HG02981 (cell line): ENCODE measurements around the gene MAP2K3.
"Not testable (repeated sequence)": the region's sequence is repeated elsewhere in the genome, so short reads cannot be mapped to it uniquely, and the experiment has no call there.

Experiments used
- ATAC-seq: cut with Tn5 transposase; IDR thresholded peaks from one replicate; pipeline ENCODE4 v1.9.1; 2021; ENCODE audit warnings: mild to moderate bottlenecking, moderate library complexity; ENCODE audit not compliant: unreplicated experiment

Gene MAP2K3

DNA sequence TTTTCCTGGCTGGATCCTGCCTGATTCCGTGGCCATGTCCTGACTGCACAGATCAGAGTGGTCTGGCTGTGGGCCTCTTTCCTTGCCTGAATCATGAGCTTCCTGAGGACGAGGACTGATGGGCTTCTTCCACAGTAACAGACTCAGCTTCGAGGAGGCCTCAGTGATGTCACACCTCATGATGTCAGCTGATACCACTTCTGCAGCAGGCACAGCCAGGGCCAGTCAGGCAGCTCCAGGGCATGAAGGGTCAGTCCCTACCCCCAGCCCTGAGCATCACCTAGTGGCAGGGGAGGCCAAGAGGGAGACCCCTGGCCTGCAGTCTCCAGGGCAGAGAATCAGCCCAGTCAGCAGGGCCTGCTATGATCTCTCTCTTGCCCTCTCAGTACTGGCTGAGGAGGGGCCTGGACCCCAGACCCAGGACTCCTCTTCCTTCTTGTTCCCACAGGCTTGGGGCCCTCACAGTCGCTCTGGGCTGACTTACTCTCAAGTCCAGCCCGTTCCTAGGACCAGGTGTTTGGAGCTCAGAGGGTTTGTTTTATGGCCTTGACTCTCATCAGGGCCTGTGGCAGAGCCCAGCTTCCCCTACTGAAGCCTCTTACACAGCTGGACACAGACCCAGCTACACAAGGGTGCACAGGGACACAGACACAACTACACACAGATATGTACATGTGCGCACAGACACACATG lies 65.0 kb downstream of the MAP2K3 start:
- ATAC-seq = not testable (repeated sequence)

DNA sequence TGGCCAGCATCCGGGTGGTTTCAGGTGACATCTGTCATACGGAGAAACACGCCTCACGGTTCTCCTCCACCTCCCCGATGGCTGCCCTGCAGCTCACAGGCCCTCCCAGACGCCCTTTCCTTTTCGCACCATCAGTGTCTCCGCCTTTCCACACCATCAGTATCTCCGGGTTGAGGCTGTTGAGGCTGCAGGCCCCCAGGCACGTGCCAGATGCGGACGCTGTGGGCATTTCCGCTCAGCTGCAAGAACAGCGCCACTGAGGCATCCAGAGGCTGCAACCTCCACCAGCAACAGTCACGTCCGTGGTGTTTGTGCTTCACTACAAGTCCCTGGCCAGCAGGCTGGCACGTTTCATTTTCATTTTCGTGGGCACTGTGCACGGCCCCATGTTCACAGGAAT lies 66.0 kb downstream of the MAP2K3 start:
- not testable (repeated sequence) for ATAC-seq

DNA sequence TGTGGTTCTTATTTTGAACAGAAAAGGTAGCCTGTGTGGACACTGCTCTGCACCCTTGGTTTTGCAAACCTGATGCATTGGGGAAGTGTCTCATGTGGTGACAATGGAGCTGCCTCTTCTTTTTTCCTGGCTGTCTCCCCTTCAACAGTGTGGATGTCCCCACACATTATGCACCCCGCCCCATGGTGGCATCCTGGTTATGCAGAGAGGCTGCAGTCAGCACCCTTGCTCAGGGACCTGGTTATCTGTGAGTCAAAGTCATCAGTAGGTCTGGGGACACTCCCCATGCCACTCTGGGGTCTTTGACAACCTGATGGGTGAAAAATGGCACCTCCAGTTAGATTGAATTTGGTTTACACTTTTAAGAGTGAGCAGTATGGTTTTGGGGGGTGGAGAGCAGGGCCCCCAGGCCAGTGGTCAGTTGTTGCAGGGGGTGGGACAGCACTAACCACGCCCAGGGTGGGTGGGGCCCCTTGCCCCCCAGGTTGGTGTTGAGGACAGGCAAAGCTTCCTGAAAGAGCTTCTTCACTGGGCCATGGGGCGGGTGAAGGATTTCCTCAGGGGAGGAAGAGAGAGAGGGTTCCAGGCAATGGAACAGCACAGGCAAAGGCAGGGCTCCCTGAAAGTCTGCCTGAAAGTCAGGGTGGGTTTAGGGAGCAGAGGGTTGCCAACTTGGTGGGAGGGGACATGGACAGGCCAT lies 67.0 kb downstream of the MAP2K3 start:
- ATAC-seq = no peak

DNA sequence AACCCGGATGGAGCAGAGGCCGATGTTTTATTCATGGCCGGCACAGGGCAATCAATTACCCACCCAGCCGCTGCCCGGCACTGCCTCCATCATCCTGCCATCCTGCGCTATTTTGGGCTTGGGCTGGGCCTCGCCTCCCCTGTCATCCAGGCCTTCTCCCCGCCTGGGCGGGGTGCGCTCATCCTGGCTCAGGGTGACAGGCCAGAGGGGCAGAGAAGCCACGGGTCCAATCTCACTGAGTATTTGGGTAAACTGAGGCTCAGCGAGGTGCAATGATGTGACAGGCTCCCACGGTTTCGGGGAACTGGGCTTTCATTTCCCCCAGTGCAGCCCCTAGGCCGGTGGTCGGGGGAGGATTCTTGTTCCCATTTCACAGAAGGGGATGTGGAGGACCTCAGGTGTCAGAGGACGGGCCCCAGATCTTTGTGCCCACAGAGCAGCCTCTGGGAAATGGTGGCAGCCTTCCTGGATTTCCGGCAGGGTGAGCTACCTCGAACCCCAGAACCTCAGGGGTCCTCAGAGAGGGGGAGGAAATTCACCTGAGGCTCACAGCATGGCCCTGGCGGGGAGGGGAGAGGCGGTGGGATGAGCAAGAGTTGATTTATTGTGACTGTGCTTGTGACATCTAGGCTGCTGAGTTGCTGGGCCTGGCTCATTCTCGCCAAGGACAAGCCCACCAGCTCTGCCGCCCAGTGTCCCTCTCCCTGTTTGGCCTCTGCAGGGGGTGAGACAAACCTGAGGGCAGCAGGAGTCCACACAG lies 67.9 kb downstream of the MAP2K3 start:
- no peak for ATAC-seq

DNA sequence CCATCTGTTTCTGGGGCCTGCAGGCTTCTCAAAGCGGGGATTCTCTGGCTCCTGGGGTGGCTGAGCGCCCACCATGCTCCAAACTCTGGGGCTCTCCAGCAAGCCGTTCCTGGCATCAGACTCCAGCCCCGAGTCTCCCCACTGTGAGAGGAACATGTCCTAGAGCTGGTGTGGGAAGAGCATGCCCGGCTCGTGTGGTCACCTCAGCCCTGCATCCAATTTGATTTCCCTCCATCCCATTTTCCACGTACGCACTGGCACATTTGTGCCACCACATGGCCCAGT lies 68.4 kb downstream of the MAP2K3 start:
- no peak for ATAC-seq

DNA sequence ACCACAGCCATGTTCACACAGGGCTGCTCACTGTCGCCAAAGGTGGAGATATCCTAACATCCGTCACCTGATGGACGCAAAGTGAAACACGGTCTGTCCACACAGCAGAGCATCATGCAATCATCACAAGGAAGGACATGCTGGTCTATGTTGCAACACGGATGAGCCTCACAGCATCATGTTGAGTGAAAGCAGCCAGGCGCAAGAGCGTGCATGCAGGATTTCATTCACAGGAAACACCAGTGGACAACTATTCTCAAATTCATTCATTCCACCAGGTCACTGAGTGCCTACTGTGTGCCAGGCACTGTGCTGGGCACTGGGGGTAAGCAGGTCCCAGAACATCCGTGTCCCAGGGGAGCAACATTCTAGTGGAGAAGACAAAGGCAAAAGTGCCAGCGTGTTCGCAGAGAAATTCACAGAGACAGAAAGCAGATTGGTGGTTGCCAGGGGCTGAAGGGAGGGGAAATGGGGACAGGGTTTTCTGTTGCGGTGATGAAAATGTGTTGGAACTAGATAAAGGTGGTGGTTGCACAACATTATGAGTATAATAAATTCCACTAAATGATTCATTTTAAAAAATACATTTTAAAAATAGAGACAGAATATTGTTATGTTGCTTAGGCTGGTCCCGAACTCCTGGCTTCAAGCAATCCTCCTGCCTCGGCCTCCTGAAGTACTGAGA lies 69.0 kb downstream of the MAP2K3 start:
- no peak for ATAC-seq

DNA sequence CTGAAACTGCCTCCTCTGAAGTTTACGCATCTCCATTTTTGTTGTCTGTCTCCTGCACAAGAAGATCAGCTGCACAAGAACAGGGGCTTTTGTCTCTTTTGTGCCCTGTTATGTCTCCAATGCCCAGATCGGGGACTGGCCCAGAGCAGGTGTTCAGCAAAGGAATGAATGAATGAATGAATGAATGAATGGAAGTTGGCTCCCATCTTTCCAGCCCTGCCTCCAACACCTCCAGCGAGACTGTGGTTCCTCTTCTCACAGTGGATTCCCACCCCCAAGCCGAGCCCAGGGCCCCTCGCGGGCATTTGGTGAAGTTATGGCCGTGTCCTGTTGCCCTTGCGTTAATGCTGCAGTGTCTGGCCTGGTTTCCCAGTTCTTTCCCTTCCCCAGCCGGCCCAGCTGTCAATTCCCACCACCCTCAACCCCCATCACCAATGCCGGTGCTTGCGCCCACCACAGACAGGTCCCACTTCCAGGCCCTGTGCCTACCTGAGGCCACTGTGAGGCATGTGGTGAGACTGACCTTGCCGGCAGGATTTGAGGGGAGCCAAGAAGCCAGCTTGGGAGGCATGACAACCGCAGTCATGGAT lies 70.4 kb downstream of the MAP2K3 start:
- no peak for ATAC-seq

DNA sequence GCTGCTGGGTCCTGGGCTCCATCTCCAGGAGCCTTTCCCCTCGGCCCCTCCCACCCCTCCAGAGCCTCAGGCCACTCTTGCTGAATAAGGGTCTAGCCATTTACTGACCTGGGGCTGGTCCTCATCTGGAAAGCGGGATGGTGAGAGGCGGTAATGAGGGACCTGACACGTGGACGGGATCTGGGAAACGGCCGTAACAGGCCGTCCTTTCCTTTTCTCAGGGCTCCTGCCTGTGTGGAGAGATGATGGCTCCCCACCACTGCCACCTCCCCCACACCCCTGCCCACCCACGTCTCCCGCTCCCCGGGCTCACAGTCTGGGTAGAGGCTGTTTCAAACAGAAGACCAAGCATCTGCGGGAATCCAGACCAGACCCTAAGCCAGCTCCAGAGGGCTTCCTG lies 71.1 kb downstream of the MAP2K3 start:
- no peak for ATAC-seq

DNA sequence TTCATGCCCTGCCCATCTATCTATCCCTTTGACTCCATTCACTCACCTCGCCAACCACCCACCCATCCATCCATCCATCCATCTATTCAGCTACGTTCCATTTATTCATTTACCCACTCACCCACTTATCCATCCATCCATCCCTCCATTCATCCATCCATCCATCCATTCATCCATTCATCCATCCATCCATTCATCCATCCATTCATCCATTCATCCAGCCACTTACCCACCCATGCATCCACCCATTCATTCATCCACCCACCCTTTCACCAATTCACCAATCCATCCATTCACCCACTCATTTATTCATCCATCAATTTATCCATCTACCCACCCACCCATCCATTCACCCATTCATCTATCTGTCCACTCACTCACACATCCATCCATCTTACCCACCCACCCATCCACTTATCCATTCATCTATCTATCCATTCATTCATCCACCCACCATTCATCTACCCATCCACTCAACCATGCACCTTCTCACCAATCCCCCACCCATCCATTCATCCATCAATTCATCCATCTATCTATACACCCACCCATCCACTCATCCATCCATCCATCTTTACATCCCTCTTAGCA lies 72.1 kb downstream of the MAP2K3 start:
- no peak for ATAC-seq

DNA sequence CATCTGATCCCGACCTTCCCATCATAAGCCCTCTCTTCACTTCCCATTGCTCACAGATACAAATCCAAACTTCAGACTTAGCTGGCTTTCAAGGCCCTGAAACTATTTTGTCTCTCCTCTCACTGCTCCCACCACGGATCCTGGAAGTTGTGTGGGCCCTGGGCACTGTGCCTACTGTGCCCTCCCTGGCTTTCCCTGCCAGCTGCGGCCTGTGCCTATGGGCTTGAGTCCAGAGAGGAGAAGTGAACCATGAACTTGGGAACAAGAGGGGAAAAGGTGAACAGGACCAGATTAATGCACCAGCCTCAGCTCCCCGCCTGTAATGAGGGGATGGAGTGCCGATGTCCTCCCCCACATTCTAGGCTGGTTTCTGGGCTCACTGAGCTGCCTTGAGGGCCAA lies 72.8 kb downstream of the MAP2K3 start:
- ATAC-seq = no peak

DNA sequence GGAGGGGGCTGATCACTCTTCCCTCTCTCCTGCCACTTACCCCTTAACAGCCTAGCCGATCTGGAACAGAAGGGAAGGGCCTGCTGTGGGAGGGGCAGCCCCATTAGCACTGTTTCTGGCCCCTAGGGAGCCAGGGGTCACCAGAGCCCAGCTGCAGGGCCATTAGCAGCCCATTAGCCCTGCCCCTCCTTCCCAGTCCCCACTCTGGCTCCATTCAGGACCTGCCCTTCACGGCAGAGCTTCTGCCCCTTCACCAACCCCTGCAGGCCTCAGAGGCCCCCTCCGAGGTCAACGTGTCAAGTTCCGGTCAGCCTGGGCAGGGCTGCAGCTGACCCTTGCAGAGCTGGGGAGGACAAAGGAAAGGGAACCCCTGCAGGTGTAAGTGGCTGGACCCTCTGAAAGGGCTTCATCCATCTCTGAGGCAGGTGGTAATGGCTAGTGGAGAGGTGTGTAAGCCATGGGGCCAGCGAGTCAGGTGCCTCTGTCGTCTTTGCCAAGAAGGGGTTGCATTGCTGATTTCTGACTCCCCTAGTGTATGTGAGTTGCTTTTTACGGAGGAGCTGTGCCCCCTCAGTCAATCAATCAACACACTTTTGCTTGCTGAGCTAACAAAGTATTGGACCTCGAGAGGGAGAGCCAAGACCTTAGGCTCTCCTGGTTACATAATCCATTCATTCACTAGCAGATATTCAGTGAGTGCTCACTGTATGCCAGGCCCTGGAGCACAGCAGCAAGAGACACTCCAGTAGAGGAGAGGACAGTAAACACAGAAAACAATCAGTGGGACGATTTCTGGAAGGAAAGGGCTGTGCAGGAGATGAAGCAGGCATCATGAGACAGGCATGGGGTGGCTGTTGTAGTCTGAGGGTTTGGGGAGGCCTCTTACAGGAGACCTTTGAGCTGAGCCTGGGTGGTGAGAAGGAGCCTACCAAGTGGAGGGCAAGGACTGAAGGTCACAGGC lies 73.5 kb downstream of the MAP2K3 start:
- ATAC-seq = no peak

DNA sequence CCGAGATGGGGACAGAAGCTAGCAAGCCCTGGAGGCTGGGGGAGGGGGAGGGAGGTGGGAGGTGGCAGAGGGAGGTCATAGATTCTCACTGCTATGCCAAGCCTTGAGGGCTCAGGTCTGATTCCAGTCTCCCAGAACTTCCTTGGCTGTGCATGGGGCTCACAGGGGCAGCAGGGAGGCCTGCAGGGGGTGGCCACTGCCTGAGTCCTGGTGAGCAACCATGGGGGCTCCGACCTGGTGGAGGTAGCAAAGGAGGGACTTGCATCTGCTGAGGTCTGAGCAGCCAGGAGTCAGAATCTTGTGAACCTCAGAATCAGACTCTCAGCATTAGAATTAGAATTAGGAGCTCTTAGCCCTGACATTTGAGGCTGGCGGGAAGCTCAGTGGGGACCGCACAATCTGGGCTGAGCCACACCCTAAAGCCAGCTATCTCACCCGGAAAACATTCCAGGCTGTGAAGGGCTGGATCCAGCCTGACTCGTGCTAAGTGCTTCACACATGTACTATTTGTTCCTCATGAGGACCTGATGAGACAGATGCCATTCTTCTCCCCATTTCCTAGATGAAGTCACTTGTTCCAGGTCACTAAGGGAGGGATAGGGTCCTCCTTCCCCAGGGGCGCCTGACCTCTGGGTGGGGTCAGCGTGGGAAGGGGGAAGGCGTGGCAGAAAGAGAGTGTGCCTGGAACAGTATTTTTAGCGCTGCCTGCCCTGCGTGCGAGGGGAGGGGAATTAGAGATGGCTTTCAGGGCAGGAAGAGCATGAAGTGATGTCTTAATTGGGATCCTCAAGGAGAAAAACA lies 74.4 kb downstream of the MAP2K3 start:
- no peak for ATAC-seq

DNA sequence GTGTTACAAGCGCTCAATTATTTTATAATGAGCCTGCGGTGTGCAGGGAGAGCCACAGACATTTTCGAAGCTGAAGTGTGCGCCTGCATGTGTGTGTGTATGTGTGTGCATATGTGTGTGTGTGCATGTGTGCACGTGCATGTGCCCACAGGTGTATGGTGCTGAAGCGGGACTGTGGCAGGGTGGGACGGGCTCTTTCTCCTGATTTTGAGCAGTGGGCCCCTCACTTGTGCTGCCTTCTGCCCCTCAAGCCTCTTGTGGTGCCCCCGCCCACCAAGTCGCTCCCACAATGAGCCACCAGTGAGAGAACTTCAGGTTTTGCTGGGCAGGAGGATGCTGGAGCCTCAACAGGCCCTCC lies 75.0 kb downstream of the MAP2K3 start:
- ATAC-seq = no peak

DNA sequence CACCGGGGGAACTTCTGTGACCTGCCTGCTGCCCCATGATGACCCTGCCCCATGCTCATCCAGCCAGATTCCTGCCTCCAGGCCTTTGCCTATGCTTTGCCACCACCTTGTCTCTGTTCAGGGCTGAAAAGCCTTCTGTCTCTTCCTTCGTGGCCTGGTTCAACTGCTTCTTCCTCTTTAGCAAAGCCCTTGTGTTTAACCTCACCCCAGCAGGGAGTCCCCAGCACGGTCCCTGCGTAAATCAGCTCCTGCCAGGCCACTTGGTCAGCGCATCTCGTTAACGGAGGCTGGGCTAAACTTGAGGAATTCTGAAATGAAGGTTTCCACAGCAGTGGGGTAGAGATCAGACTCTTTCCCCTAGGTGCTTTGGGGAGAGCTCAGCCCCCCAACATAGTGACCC lies 75.5 kb downstream of the MAP2K3 start:
- ATAC-seq = no peak

DNA sequence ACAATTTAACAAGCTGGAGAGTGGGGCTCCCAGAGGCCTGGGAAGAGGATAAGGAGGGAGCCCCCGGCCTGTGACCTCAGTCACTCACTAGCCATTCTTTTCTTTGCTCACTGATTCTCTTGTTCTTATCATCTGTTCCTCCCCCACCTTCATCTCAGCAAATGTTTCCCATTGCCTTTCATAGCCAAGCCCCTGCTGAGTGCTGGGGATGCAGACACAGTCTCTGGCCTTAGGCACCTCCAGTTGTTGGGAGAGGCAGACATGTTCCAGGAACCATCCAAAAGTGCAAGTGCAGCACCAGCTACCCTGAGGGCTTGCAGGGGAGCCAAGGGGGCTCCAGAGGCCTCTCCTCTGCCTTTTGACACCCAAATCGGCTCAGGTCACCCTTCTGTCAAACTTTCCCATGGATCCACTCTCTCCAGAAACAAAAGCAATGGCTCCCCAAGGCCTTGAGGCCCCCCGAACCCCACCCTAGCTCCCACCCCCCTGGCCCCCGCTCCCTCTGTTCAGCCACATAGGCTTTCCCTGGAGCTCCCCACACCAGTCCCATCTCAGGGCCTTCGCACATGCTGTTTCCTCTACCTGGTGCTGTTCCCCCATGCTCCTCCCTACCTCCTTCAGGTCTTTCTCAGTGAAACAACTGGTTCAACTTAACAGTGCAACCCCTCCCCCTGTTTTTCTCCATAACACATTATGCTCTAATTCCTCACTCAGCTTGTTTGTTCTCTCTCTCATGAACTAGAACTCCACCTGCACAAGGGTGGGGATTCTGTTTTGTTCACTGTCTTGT lies 76.7 kb downstream of the MAP2K3 start:
- no peak for ATAC-seq

DNA sequence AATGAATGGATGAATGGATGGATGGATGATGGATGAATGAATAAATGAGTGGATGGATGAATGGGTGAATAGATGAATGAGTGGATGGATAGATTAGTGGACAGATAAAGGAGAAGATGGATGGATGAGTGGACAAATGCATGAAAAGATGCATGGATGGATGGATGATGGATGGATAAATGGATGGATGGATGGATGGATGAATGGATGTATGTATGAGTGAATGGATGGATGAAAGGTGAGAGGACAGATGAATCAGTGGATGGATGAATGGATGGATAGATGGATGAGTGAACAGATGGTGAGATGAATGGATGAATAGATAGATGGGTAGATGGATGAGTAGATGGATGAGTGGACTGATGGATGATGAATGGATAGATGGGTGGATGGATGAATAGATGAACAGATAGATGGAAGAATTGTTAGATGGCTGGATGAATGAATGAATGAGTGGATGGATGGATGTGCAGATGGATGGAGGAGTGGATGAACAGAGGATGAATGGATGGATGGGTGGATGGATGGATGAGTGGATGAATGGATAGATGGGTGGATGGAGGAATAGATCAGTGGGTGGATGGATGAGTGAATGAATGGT lies 77.9 kb downstream of the MAP2K3 start:
- ATAC-seq = no peak

DNA sequence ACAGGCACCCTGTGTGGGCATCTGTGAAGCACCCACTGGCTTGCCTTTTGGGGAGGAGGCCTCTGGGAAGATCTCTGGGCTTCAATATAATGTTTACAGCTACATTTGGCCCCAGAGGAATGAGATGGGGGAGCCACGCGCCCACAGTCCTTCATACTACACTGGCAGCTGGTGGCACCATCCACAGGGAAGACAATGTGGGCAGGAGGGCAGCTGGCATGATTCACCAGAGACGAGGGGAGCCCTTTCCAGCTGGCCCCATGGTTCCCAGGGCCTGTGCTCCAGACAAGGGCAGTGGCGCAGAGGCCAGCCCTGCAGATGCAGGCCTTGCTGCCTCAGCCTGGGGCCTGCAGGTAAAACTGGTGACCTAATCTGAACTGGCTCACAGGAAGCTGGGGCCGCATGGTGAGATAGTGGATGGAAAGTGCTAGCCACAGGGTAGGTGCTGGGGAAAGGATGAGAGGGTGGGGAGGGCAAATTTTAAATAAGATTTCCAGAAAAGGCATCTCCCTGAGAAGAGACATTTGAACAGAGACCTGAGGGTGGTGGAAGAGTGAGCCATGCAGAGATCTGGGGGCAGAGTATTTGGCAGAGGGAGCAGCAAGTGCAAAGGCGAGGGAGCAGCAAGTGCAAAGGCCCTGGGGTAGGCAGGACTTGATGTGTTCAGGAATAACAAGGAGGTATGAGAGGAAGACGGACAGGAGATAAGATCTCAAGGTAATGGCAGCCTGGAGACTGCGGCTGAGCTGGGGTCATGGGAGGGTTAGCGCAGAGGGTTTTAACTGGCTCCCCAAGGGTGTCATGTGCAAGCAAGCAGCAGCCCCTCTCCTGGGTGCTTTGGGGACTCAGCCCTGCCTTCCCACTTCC lies 79.5 kb downstream of the MAP2K3 start:
- ATAC-seq = no peak
